ENCODE data around the gene PCP2. TPM values are rescaled to one million over a fixed set of nuclear protein-coding genes. Genes with fewer than 3 reads are reported as not detected.

Gene PCP2
- total RNA-seq, 4 donors from 2014 or later, result 2.3 to 13.4 (median 7.8) TPM; not detected in 1

DNA sequence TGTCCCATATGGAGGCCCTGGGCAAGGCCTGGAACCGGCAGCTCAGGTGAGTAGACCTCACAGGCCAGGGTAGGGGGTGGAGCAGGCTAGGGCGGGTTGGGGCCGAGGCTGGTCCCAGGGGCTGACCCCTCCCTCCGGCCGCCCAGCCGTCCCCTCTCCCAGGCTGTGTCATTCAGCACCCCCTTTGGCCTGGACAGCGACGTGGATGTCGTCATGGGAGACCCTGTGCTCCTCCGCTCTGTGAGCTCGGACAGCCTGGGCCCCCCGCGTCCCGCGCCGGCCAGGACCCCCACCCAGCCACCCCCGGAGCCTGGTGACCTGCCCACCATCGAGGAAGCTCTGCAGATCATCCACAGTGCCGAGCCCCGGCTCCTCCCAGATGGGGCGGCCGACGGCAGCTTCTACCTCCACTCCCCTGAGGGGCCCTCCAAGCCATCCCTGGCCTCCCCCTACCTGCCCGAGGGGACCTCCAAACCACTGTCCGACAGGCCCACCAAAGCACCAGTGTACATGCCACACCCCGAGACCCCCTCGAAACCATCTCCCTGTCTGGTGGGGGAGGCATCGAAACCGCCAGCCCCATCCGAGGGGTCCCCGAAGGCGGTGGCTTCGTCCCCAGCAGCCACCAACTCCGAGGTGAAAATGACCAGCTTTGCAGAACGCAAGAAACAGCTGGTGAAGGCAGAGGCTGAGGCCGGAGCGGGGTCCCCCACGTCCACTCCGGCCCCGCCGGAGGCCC is 21.8 kb downstream of the PCP2 start:
- Histone ChIP-seq H3K4me1 (no peaks in the 10 kb centered on the region), H3K27ac (no peak overlapping the region), H3K27me3 (no peaks in the 10 kb centered on the region), H3K9me3 (no peaks in the 10 kb centered on the region), H3K36me3 (peaks cover 0 to 55% (median 0%) of the 10 kb centered on the region in 3 donors), H3K4me3 (no peak overlapping the region)
- no peak for DNase-seq
- TF ChIP-seq POLR2A (IDR thresholded peaks at IDR 0.05), result no peak
- TF ChIP-seq, protein P1, sequence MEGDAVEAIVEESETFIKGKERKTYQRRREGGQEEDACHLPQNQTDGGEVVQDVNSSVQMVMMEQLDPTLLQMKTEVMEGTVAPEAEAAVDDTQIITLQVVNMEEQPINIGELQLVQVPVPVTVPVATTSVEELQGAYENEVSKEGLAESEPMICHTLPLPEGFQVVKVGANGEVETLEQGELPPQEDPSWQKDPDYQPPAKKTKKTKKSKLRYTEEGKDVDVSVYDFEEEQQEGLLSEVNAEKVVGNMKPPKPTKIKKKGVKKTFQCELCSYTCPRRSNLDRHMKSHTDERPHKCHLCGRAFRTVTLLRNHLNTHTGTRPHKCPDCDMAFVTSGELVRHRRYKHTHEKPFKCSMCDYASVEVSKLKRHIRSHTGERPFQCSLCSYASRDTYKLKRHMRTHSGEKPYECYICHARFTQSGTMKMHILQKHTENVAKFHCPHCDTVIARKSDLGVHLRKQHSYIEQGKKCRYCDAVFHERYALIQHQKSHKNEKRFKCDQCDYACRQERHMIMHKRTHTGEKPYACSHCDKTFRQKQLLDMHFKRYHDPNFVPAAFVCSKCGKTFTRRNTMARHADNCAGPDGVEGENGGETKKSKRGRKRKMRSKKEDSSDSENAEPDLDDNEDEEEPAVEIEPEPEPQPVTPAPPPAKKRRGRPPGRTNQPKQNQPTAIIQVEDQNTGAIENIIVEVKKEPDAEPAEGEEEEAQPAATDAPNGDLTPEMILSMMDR (IDR thresholded peaks at IDR 0.05), result no peak

DNA sequence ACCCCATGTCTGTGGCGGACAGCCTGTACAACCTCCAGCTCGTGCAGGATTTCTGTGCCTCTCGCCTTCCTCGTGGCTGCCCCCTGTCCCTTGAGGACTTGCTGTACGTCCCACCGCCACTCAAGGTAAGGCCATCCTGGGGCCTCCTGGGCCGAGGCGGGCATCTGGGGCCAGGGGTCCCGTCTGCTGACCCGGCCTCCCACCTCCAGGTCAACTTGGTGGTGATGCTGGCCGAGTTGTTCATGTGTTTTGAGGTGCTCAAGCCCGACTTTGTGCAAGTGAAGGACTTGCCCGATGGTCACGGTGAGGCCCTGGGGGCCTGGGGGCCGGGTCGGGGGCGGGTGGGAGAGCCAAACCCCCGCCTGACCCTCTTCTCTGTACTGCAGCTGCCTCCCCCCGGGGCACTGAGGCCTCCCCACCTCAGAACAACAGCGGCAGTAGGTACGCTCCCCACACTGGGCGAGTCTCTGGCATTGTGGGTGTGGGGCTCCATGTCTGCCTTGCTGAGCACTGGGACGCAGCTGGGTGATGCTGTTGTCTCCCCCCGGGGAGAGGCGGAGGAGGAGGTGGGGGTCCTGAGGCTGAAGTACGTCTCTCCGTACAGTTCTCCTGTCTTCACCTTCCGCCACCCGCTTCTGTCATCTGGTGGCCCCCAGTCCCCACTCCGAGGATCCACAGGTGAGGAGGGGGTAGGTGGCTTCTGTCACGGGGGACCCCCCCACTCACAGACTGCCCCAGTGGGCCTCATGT is 22.9 kb downstream of the PCP2 start:
- DNase-seq, result no peak
- Histone ChIP-seq H3K36me3 (peaks cover 0 to 53% (median 0%) of the 10 kb centered on the region in 3 donors), H3K27ac (no peak overlapping the region)

DNA sequence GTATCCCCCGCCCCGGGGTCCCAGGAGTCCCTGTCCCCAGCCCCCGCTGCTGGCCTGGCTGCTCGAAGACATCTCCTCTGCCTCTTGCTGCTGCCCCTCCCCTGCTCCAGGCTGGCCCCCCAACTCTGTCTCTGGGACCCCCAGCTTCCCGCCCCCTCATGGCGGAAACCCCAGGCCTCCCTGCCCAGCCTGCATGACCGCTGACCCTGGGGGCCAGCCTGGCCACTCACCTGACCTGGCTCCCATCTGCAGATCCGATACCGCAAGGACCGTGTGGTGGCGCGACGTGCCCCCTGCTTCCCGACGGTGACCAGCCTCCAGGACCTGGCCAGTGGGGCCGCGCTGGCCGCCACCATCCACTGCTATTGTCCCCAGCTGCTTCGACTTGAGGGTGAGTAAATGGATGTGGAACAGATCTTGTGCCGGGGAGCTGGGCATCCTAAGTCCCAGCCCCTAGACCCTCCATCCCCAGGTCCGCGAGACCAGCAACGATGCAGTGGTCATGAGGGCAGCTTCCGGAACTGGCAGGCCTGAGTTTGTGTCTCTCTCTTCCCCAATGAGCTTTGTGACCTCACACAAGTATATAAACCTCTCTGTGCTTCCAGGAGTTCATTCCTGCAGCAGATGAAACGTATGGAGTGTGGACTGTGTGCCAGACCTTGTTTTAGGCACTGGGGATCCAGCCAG is 25.5 kb downstream of the PCP2 start:
- peaks cover 0 to 45% (median 0%) of the 10 kb centered on the region in 3 donors for H3K36me3 ChIP-seq
- TF ChIP-seq POLR2A (IDR thresholded peaks at IDR 0.05), result no peak
- TF ChIP-seq, protein P1 (IDR thresholded peaks at IDR 0.05), result no peak

More for the DNA sequence above, 22.9 kb downstream of the PCP2 start:
- TF ChIP-seq POLR2A (IDR thresholded peaks at IDR 0.05), result no peak
- TF ChIP-seq, protein P1 (IDR thresholded peaks at IDR 0.05), result no peak
- Histone ChIP-seq H3K9me3 (no peaks in the 10 kb centered on the region), H3K4me1 (no peaks in the 10 kb centered on the region), H3K27me3 (no peaks in the 10 kb centered on the region), H3K4me3 (no peak overlapping the region)

DNA sequence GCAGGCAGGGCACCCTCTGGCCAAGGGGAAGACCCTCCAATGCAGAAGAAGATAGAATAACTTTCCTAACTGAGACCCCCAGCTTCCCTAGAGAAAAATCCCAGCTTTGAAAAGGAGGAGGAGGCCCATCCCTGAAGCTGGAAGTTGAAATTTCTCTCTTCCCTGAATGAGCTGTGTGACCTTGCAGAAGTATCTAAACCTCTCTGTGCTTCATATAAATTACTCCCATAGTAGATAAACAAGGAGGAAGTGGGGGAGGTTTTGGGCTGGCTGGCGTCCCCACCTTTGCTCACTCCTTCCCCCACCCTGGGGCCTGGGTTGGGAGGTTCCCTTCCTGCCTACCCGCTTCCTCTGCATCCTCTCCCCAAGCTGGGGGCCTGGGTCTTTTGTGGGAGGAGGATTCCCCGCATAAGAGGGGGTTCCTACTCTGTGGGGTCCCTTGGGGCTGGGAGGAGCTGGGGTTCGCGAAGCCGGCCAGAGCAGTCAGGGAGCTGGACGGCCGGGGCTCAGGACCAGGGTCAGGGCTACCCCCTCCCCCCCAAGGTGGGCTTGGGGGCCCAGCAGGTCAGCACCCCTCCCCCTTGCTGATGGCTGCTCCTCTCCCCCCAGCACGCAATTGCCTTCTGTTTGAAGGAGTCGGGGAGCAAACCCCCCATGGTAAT is 26.2 kb downstream of the PCP2 start:
- Histone ChIP-seq H3K4me1 (no peaks in the 10 kb centered on the region), H3K4me3 (no peak overlapping the region), H3K9me3 (no peaks in the 10 kb centered on the region), H3K27ac (no peak overlapping the region), H3K27me3 (no peaks in the 10 kb centered on the region), H3K36me3 (peaks cover 0 to 38% (median 0%) of the 10 kb centered on the region in 3 donors)
- no peak for TF ChIP-seq POLR2A (IDR thresholded peaks at IDR 0.05)
- TF ChIP-seq, protein P1 (IDR thresholded peaks at IDR 0.05), result no peak
- DNase-seq, result no peak

More for the DNA sequence above, 25.5 kb downstream of the PCP2 start:
- no peaks in the 10 kb centered on the region for H3K9me3 ChIP-seq
- H3K4me1 ChIP-seq, result no peaks in the 10 kb centered on the region
- no peak overlapping the region for H3K4me3 ChIP-seq
- DNase-seq, result no peak
- H3K27ac ChIP-seq, result no peak overlapping the region
- no peaks in the 10 kb centered on the region for H3K27me3 ChIP-seq

DNA sequence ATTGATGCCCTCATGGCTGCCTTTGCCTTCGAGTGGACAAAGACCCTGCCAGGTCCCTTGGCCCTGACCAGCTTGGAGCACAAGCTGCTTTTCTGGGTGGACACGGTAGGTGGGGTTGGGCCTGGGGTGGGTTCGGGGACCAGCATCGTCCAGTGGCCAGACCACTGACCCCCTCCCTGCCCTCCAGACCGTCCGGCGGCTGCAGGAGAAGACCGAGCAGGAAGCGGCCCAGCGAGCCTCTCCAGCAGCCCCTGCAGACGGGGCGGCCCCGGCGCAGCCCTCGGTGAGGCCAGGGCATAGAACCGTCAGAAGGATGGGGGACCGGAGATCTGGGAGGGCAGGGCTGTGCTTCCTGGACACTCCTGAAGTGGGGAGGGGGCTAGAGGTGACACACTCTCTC is 27.2 kb downstream of the PCP2 start:
- DNase-seq, result no peak
- Histone ChIP-seq H3K9me3 (no peaks in the 10 kb centered on the region), H3K27ac (no peak overlapping the region), H3K27me3 (no peaks in the 10 kb centered on the region), H3K4me1 (no peaks in the 10 kb centered on the region), H3K36me3 (peaks cover 0 to 28% (median 0%) of the 10 kb centered on the region in 3 donors), H3K4me3 (no peak overlapping the region)
- TF ChIP-seq, protein P1 (IDR thresholded peaks at IDR 0.05), result no peak
- TF ChIP-seq POLR2A (IDR thresholded peaks at IDR 0.05), result no peak

Data from Peyer's patch (tissue), 4 donors.